NB4 (cell line): ENCODE measurements around the gene IQGAP1.
"Not testable (repeated sequence)": the region's sequence is repeated elsewhere in the genome, so short reads cannot be mapped to it uniquely, and the experiment has no call there.

Source experiments
- DNase-seq: peaks from one replicate; pipeline ENCODE4 v3.0.0; 2010; ENCODE audit warnings: low read depth
- H3K4me3 ChIP-seq: one replicate; pipeline ENCODE4 v1.5.1; 2011; ENCODE audit warnings: mild to moderate bottlenecking, low read depth, low read length, moderate library complexity
- CTCF ChIP-seq: IDR thresholded peaks from one replicate; pipeline ENCODE4 v1.5.1; 2012; ENCODE audit warnings: low read depth, low read length
- MAX ChIP-seq: IDR thresholded peaks from 2 replicates; pipeline ENCODE4 v1.6.1; 2011; ENCODE audit warnings: low read depth, low read length
- MYC ChIP-seq: IDR thresholded peaks from 2 replicates; pipeline ENCODE4 v1.6.1; 2011; ENCODE audit warnings: low read depth, low read length
- POLR2A ChIP-seq: IDR thresholded peaks from 2 replicates; pipeline ENCODE4 v1.6.1; 2011; ENCODE audit warnings: mild to moderate bottlenecking; ENCODE audit not compliant: insufficient read length; ENCODE audit errors: extremely low read depth

IQGAP1 gene

GRCh38 chr15:90407871-90408317, 19.9 kb downstream of the IQGAP1 start:
- H3K4me3 ChIP-seq, result no peak overlapping the region
- no peak for TF ChIP-seq POLR2A
- TF ChIP-seq CTCF, result no peak
- TF ChIP-seq MAX, result no peak
- no peak for TF ChIP-seq MYC
- no peak for DNase-seq

- TF ChIP-seq MYC (no peak), MAX (no peak), CTCF (no peak), POLR2A (no peak)
- no peak overlapping the region for H3K4me3 ChIP-seq
- no peak for DNase-seq
These were observed 20.6 kb downstream of the IQGAP1 start for GRCh38 chr15:90408657-90409056.

GRCh38 chr15:90409587-90409986, 21.5 kb downstream of the IQGAP1 start:
- H3K4me3 ChIP-seq, DNase-seq: not testable (repeated sequence)

- DNase-seq, H3K4me3 ChIP-seq: not testable (repeated sequence)
These were observed 22.3 kb downstream of the IQGAP1 start for GRCh38 chr15:90410316-90410715.

- no peak for TF ChIP-seq CTCF
- no peak for TF ChIP-seq MAX
- TF ChIP-seq MYC, result no peak
- DNase-seq, result no peak
- no peak overlapping the region for H3K4me3 ChIP-seq
These were observed 23.1 kb downstream of the IQGAP1 start for GRCh38 chr15:90411176-90411575.

- TF ChIP-seq CTCF, result no peak
- peak; percentile 48; the same call in 1 of the 2 replicates for TF ChIP-seq MAX
- TF ChIP-seq MYC, result peak; percentile 43; the same call in 1 of the 2 replicates
- H3K4me3 ChIP-seq, result no peak overlapping the region
- peak; percentile 80 for DNase-seq
These were observed 24.5 kb downstream of the IQGAP1 start for GRCh38 chr15:90412356-90413194.
